IMR-90 (cell line): ENCODE results near the gene GRM8. TPM values are rescaled to one million over a fixed set of nuclear protein-coding genes. Genes with fewer than 3 reads are reported as not detected.

ENCODE experiments used
- ATAC-seq: fragments of 200-7000 bp; cut with Tn5 transposase; 2 replicates; pipeline ENCODE4 v1.9.1; 2020; ENCODE audit warnings: low read depth, mild to moderate bottlenecking, moderate library complexity
- BruUV-seq: library from RNA; stranded (reverse); fragments of 400-500 nt; replicated peaks from 2 replicates; lab custom pipeline; 2021; lab: Mats Ljungman, UMichigan
- CTCF ChIA-PET: fragments of 300-600 bp; formaldehyde crosslinking; extraction: SDS; loops from one replicate; lab custom pipeline; 2021; ENCODE audit warnings: antibody characterized with exemption; lab: Yijun Ruan, JAX
- POLR2A ChIA-PET: fragments of 300-600 bp; sonication (Branson Sonifier 250); formaldehyde crosslinking; loops from one replicate; lab custom pipeline; 2022; ENCODE audit warnings: antibody characterized with exemption; ENCODE audit not compliant: unreplicated experiment; lab: Charles Lee
- DNase-seq: peaks from one replicate; pipeline ENCODE4 v3.0.0; 2013
- H2AFZ ChIP-seq: replicated peaks from 2 replicates; pipeline ENCODE3; 2013; ENCODE audit warnings: low read length, mild to moderate bottlenecking; ENCODE audit not compliant: poor library complexity
- H2AK5ac ChIP-seq: 2 replicates; pipeline ENCODE4 v1.6.1; 2013; ENCODE audit warnings: low read depth, low read length, inconsistent platforms
- H2AK9ac ChIP-seq: replicated peaks from 2 replicates; pipeline ENCODE3; 2013; ENCODE audit warnings: mild to moderate bottlenecking, low read depth, low read length, moderate library complexity; ENCODE audit not compliant: poor library complexity
- H2BK120ac ChIP-seq: 2 replicates; pipeline ENCODE4 v1.6.1; 2013; ENCODE audit warnings: low read depth, low read length, inconsistent platforms
- H2BK15ac ChIP-seq: 3 replicates; pipeline ENCODE4 v1.6.1; 2013; ENCODE audit warnings: low read depth, low read length, inconsistent platforms
- H2BK20ac ChIP-seq: 2 replicates; pipeline ENCODE4 v1.6.1; 2013; ENCODE audit warnings: low read depth, mild to moderate bottlenecking, inconsistent platforms, low read length, moderate library complexity
- H2BK5ac ChIP-seq: 2 replicates; pipeline ENCODE4 v1.6.1; 2013; ENCODE audit warnings: mild to moderate bottlenecking, low read depth, low read length, inconsistent platforms; ENCODE audit not compliant: poor library complexity, severe bottlenecking
- H3K14ac ChIP-seq: replicated peaks from 2 replicates; pipeline ENCODE4 v1.6.1; 2013; ENCODE audit warnings: low read depth, low read length, inconsistent platforms
- H3K18ac ChIP-seq: 2 replicates; pipeline ENCODE4 v1.6.1; 2013; ENCODE audit warnings: low read depth, low read length, control low read depth
- H3K23ac ChIP-seq: 2 replicates; pipeline ENCODE4 v1.6.1; 2013; ENCODE audit warnings: low read depth, low read length, inconsistent platforms
- H3K27ac ChIP-seq: 2 replicates; pipeline ENCODE4 v1.5.1; 2013; ENCODE audit warnings: mild to moderate bottlenecking, control low read depth, low read length; ENCODE audit not compliant: insufficient read depth
- H3K27me3 ChIP-seq: 2 replicates; pipeline ENCODE4 v1.6.1; 2013; ENCODE audit warnings: low read length; ENCODE audit not compliant: control insufficient read depth, insufficient read depth
- H3K36me3 ChIP-seq: 2 replicates; pipeline ENCODE4 v1.6.1; 2013; ENCODE audit warnings: low read length, mixed read lengths; ENCODE audit not compliant: control insufficient read depth, insufficient read depth
- H3K4ac ChIP-seq: 2 replicates; pipeline ENCODE4 v1.6.1; 2013; ENCODE audit warnings: low read depth, low read length, inconsistent platforms
- H3K4me1 ChIP-seq: 2 replicates; pipeline ENCODE4 v1.6.1; 2013; ENCODE audit warnings: low read length, mixed read lengths; ENCODE audit not compliant: control insufficient read depth, insufficient read depth
- H3K4me2 ChIP-seq: 2 replicates; pipeline ENCODE4 v1.6.1; 2013; ENCODE audit warnings: low read depth, mild to moderate bottlenecking, control low read depth, low read length, moderate library complexity
- H3K4me3 ChIP-seq: 2 replicates; pipeline ENCODE4 v1.5.1; 2013; ENCODE audit warnings: low read depth, mild to moderate bottlenecking, control low read depth, low read length, moderate library complexity; ENCODE audit not compliant: insufficient read depth
- H3K56ac ChIP-seq: 2 replicates; pipeline ENCODE4 v1.6.1; 2013; ENCODE audit warnings: low read length, inconsistent platforms; ENCODE audit not compliant: insufficient read depth; ENCODE audit errors: extremely low read depth
- H3K79me1 ChIP-seq, 2 experiments: 2 replicates each; pipeline ENCODE4 v1.6.1; 2013; ENCODE audit warnings: low read length in 2 of 2, inconsistent platforms in 1 of 2, low read depth in 1 of 2
- H3K9ac ChIP-seq: 2 replicates; pipeline ENCODE4 v1.6.1; 2013; ENCODE audit warnings: low read depth, low read length, control low read depth
- H3K9me1 ChIP-seq: 2 replicates; pipeline ENCODE4 v1.6.1; 2013; ENCODE audit warnings: low read length, inconsistent platforms; ENCODE audit not compliant: insufficient read depth
- H3K9me3 ChIP-seq: 2 replicates; pipeline ENCODE4 v1.6.1; 2013; ENCODE audit warnings: low read length; ENCODE audit not compliant: control insufficient read depth, insufficient read depth
- H4K20me1 ChIP-seq: 2 replicates; pipeline ENCODE4 v1.6.1; 2013; ENCODE audit warnings: low read length, inconsistent platforms; ENCODE audit not compliant: insufficient read depth
- H4K5ac ChIP-seq: 2 replicates; pipeline ENCODE4 v1.6.1; 2013; ENCODE audit warnings: mild to moderate bottlenecking, low read depth, low read length, control low read depth
- H4K8ac ChIP-seq, 2 experiments: 2 replicates each; pipeline ENCODE4 v1.6.1; 2013; ENCODE audit warnings: low read depth in 2 of 2, low read length in 2 of 2, control low read depth in 1 of 2, inconsistent platforms in 1 of 2
- H4K91ac ChIP-seq: 2 replicates; pipeline ENCODE4 v1.6.1; 2013; ENCODE audit warnings: low read depth, low read length, inconsistent platforms; ENCODE audit not compliant: insufficient read depth
- CHD1 ChIP-seq: IDR thresholded peaks from 2 replicates; pipeline ENCODE4 v1.6.1; 2012; ENCODE audit warnings: low read depth, low read length, improper control_type of control experiment
- FOS ChIP-seq: fragments of 150-350 bp; IDR thresholded peaks from 2 replicates; pipeline ENCODE4 v1.6.1; 2016; ENCODE audit warnings: low read depth, low read length
- RFX5 ChIP-seq: IDR thresholded peaks from 2 replicates; pipeline ENCODE4 v1.8.0; 2012; ENCODE audit warnings: low read depth, mild to moderate bottlenecking, low read length, moderate library complexity
- SMC3 ChIP-seq: fragments of 150-350 bp; IDR thresholded peaks from 2 replicates; pipeline ENCODE4 v1.6.1; 2016; ENCODE audit warnings: low read depth, mild to moderate bottlenecking, antibody characterized with exemption, low read length, moderate library complexity
- USF2 ChIP-seq: fragments of 150-350 bp; IDR thresholded peaks from 2 replicates; pipeline ENCODE4 v1.6.1; 2017; ENCODE audit warnings: mild to moderate bottlenecking, antibody characterized with exemption, low read length, low read depth
- WGBS, 2 experiments: methylation state at CpG; one replicate each; pipeline versions ENCODE4 v1.1.5 to v1.1.7; 2013; ENCODE audit warnings: missing lambda C conversion rate in 2 of 2; ENCODE audit not compliant: insufficient read length in 1 of 2; ENCODE audit errors: extremely low coverage in 2 of 2; 5-methylcytosine and 5-hydroxymethylcytosine counted together
- dilution Hi-C: fragments of 300-500 bp; cut with HindIII; formaldehyde crosslinking; loops from one replicate; pipeline ENCODE4 v1.14.3; 2018; ENCODE audit warnings: low sequenced_read_pairs; ENCODE audit not compliant: unreplicated experiment
- in situ Hi-C: fragments of 300-500 bp; cut with MboI; formaldehyde crosslinking; loops from 3 replicates; pipeline ENCODE4 v1.14.3; 2019; ENCODE audit warnings: low sequenced_read_pairs, inconsistent platforms, mixed read lengths
- intact Hi-C: fragments of 100-400 bp; cut with micrococcal nuclease; formaldehyde crosslinking; loops from 2 replicates; pipeline ENCODE4 v1.10.0; 2022
- polyA plus RNA-seq, 3 experiments: library from polyadenylated mRNA; depleted of rRNA; stranded (reverse); fragments of >200 nt; gene quantifications; 2 replicates each; pipeline ENCODE4 v1.2.3, GENCODE V29; 2012; ENCODE audit warnings: low replicate concordance in 1 of 3
- total RNA-seq: library from RNA; depleted of rRNA; stranded (reverse); fragments of >200 nt; gene quantifications from 2 replicates; pipeline ENCODE4 v1.2.3, GENCODE V29; 2012

GRM8 gene
- total and polyA plus RNA-seq, 2 of the 4 experiments (the other 2 are of a cell fraction) = not detected

- ATAC-seq = no peak
- H4K20me1 ChIP-seq = no peaks in the 10 kb centered on the region
- H2BK15ac ChIP-seq = no peak overlapping the region
- ChIA-PET CTCF (no interaction called here), POLR2A (no interaction called here)
- no peak overlapping the region for H3K27ac ChIP-seq
- H3K9me3 ChIP-seq = peaks cover 2% of the 10 kb centered on the region; the same call in 1 of the 2 replicates
- H3K27me3 ChIP-seq = no peaks in the 10 kb centered on the region
- H2AFZ ChIP-seq = no peak overlapping the region
- H4K91ac ChIP-seq = no peak overlapping the region
- no peak overlapping the region for H3K23ac ChIP-seq
- no peaks in the 10 kb centered on the region for H3K9me1 ChIP-seq
- H3K18ac ChIP-seq = no peak overlapping the region
- no peak overlapping the region for H4K8ac ChIP-seq
- intact Hi-C loops (no loop called here), dilution Hi-C loops (no loop called here), in situ Hi-C loops (no loop called here)
- H3K36me3 ChIP-seq = no peaks in the 10 kb centered on the region
- no peak overlapping the region for H3K56ac ChIP-seq
- TF ChIP-seq CHD1 = no peak
- TF ChIP-seq SMC3 = no peak
- no peak for TF ChIP-seq FOS
- no peak for TF ChIP-seq RFX5
- TF ChIP-seq USF2 = no peak
- H3K4ac ChIP-seq = no peak overlapping the region
- BruUV-seq = no TSS peak
- H2AK9ac ChIP-seq = no peak overlapping the region
- no peak overlapping the region for H3K4me2 ChIP-seq
- no peaks in the 10 kb centered on the region for H3K4me1 ChIP-seq
- H3K4me3 ChIP-seq = no peak overlapping the region
- no peak overlapping the region for H2BK20ac ChIP-seq
- no peak for DNase-seq
- no peak overlapping the region for H2BK5ac ChIP-seq
- H3K14ac ChIP-seq = no peak overlapping the region
- no CpG with 5 or more reads among the region's 1 CpG for WGBS, 2 experiments
- no peaks in the 10 kb centered on the region for H3K79me1 ChIP-seq
- no peak overlapping the region for H2AK5ac ChIP-seq
- no peak overlapping the region for H3K9ac ChIP-seq
- no peak overlapping the region for H2BK120ac ChIP-seq
- no peak overlapping the region for H4K5ac ChIP-seq
These were observed 280.2 kb downstream of the GRM8 start for GRCh38 chr7:126972571-126972970.
